ENCODE results near the gene DOK7. TPM values are rescaled to one million over a fixed set of nuclear protein-coding genes. Genes with fewer than 3 reads are reported as not detected.
"Not testable (repeated sequence)": the region's sequence is repeated elsewhere in the genome, so short reads cannot be mapped to it uniquely, and the experiment has no call there.

The DOK7 gene
- total and polyA plus RNA-seq, 2 experiments from 2014 or later, result 0.23 to 1.8 TPM

DNA sequence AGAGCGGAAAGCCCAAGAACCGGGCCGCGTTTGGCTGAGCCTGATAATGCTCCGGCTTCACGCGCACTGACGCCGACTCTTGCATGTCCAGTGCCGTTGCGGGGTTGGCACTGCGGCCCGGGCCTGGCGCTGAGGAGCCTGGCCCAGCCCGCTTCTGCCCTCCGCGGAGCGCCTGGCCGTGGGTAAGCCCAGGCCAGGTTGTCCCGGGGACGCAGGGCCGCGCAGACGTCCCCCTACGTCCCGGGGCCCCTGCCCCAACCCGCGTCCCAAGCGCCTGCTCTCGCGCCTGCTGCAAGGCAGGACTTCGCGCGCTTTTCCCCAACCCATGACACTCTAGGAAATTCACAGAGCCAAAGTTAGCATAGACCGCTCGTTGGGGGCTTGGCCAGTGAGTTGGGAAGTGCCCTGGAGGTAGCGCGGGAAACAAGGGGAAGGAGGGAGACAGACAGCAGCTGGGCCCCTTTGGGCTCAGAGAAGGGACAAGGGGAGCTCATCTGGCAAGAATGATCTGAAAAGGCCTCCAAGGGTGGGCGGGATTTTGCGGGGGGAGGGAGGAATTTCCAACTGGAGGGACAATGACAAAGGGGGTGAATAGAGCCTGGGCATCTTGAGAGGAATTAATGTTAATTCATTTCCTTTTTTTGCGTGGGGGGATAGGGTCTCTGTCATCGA, 69.8 kb downstream of the DOK7 start:
- Histone ChIP-seq H3K27me3 (no peaks in the 10 kb centered on the region), H3K36me3 (replicated peaks; ENCODE audit: insufficient read depth, low read depth) (no peaks in the 10 kb centered on the region), H3K27ac (no peak overlapping the region), H3K79me2 (peaks cover 42% of the 10 kb centered on the region), H3K4me1 (ENCODE audit: insufficient read depth) (peaks cover 13% of the 10 kb centered on the region), H3K4me2 (peak overlapping the region; percentile 99), H3K9me3 (ENCODE audit: low read depth) (no peaks in the 10 kb centered on the region), H3K9me2 (replicated peaks; ENCODE audit: insufficient read depth) (no peaks in the 10 kb centered on the region), H4K20me1 (ENCODE audit: insufficient read depth, poor library complexity, severe bottlenecking) (peaks cover 37% of the 10 kb centered on the region), H2AFZ (peak overlapping the region; percentile 39), H3K4me3 (no peak overlapping the region)
- no peak for TF ChIP-seq EZH2phosphoT487 (IDR thresholded peaks at IDR 0.05; ENCODE audit: low read depth, severe bottlenecking, unreplicated experiment)
- TF ChIP-seq, protein P1, sequence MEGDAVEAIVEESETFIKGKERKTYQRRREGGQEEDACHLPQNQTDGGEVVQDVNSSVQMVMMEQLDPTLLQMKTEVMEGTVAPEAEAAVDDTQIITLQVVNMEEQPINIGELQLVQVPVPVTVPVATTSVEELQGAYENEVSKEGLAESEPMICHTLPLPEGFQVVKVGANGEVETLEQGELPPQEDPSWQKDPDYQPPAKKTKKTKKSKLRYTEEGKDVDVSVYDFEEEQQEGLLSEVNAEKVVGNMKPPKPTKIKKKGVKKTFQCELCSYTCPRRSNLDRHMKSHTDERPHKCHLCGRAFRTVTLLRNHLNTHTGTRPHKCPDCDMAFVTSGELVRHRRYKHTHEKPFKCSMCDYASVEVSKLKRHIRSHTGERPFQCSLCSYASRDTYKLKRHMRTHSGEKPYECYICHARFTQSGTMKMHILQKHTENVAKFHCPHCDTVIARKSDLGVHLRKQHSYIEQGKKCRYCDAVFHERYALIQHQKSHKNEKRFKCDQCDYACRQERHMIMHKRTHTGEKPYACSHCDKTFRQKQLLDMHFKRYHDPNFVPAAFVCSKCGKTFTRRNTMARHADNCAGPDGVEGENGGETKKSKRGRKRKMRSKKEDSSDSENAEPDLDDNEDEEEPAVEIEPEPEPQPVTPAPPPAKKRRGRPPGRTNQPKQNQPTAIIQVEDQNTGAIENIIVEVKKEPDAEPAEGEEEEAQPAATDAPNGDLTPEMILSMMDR (IDR thresholded peaks at IDR 0.05; ENCODE audit: poor library complexity), result no peak
- no peak for TF ChIP-seq EZH2 (IDR thresholded peaks at IDR 0.05; ENCODE audit: borderline replicate concordance)
- DNase-seq (ENCODE audit: low spot score), result peak; percentile 2
- 26% methylated on average over 42 of the region's 42 CpGs for WGBS (ENCODE audit: low lambda C conversion rate, missing lambda C conversion rate)

DNA sequence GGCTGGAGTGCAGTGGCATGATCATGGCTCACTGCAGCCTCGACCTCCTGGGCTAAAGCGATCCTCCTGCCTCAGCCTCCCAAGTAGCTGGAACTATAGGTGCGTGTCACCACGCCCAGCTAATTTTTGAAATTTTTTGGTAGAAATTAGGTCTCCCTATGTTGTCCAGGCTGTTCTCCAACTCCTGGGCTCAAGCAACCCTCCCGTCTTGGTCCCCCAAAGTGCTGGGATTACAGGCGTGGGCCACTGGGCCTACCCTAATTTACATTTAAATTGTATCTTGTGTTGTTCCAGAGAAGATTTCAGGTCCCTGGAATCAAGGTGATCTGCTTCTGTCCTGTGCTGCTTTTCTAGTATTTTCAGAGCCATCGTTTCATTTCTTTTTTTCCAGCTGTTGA, 70.3 kb downstream of the DOK7 start:
- no peaks in the 10 kb centered on the region for H3K27me3 ChIP-seq
- H3K27ac ChIP-seq, result no peak overlapping the region
- 93% methylated on average over 7 of the region's 7 CpGs for WGBS (ENCODE audit: low lambda C conversion rate, missing lambda C conversion rate)
- DNase-seq (ENCODE audit: low spot score), result no peak
- peaks cover 32% of the 10 kb centered on the region for H4K20me1 ChIP-seq (ENCODE audit: insufficient read depth, poor library complexity, severe bottlenecking)
- H3K4me1 ChIP-seq (ENCODE audit: insufficient read depth), result peaks cover 13% of the 10 kb centered on the region
- H3K9me3 ChIP-seq (ENCODE audit: low read depth), result no peaks in the 10 kb centered on the region
- no peaks in the 10 kb centered on the region for H3K9me2 ChIP-seq (replicated peaks; ENCODE audit: insufficient read depth)
- no peaks in the 10 kb centered on the region for H3K36me3 ChIP-seq (replicated peaks; ENCODE audit: insufficient read depth, low read depth)
- H3K4me3 ChIP-seq, result no peak overlapping the region
- peaks cover 37% of the 10 kb centered on the region for H3K79me2 ChIP-seq
- no peak for TF ChIP-seq EZH2phosphoT487 (IDR thresholded peaks at IDR 0.05; ENCODE audit: low read depth, severe bottlenecking, unreplicated experiment)
- no peak for TF ChIP-seq EZH2 (IDR thresholded peaks at IDR 0.05; ENCODE audit: borderline replicate concordance)
- TF ChIP-seq, protein P1 (IDR thresholded peaks at IDR 0.05; ENCODE audit: poor library complexity), result no peak
- H3K4me2 ChIP-seq, result no peak overlapping the region
- H2AFZ ChIP-seq, result no peak overlapping the region

DNA sequence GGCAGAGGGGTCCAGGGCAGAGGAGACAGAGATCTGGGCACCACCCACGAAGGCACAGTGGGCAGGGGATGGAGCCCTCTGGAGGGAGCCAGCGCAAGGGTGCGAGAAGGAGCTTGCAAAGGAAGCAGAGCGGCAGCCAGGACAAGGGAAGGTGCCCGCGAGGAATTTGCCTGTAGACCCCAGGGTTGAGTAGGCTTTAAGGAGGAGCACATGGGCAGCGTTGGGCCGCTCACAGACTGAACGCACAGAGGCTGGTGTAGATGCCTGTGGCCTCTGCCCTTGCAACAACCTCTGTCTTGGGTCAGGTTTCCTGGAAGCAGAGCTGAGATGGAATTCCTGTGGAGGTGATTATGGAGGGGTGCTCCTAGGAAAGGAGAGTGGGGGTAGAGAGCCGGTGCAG, 72.7 kb downstream of the DOK7 start:
- not testable (repeated sequence) for H3K9me2 ChIP-seq (replicated peaks; ENCODE audit: insufficient read depth); H2AFZ ChIP-seq; H3K4me3 ChIP-seq; H3K27me3 ChIP-seq; H3K27ac ChIP-seq; H3K4me2 ChIP-seq; H3K4me1 ChIP-seq (ENCODE audit: insufficient read depth); H4K20me1 ChIP-seq (ENCODE audit: insufficient read depth, poor library complexity, severe bottlenecking); H3K9me3 ChIP-seq (ENCODE audit: low read depth); DNase-seq (ENCODE audit: low spot score); H3K36me3 ChIP-seq (replicated peaks; ENCODE audit: insufficient read depth, low read depth)
- 94% methylated on average over 10 of the region's 10 CpGs for WGBS (ENCODE audit: low lambda C conversion rate, missing lambda C conversion rate)
- peaks cover 13% of the 10 kb centered on the region for H3K79me2 ChIP-seq

GRCh38 chr4:3538906-3539305, 75.8 kb downstream of the DOK7 start:
- H3K9me3 ChIP-seq (ENCODE audit: low read depth); H3K4me1 ChIP-seq (ENCODE audit: insufficient read depth); H3K4me3 ChIP-seq; H3K27ac ChIP-seq; H4K20me1 ChIP-seq (ENCODE audit: insufficient read depth, poor library complexity, severe bottlenecking); H3K4me2 ChIP-seq; H3K79me2 ChIP-seq; H2AFZ ChIP-seq; H3K27me3 ChIP-seq; H3K36me3 ChIP-seq (replicated peaks; ENCODE audit: insufficient read depth, low read depth); DNase-seq (ENCODE audit: low spot score); H3K9me2 ChIP-seq (replicated peaks; ENCODE audit: insufficient read depth): not testable (repeated sequence)
- 100% methylated on average over 5 of the region's 23 CpGs for WGBS (ENCODE audit: low lambda C conversion rate, missing lambda C conversion rate)

GRCh38 chr4:3543415-3543814, 80.3 kb downstream of the DOK7 start:
- 96% methylated on average over 6 of the region's 8 CpGs for WGBS (ENCODE audit: low lambda C conversion rate, missing lambda C conversion rate)
- H3K9me2 ChIP-seq (replicated peaks; ENCODE audit: insufficient read depth); H3K36me3 ChIP-seq (replicated peaks; ENCODE audit: insufficient read depth, low read depth); H3K4me3 ChIP-seq; DNase-seq (ENCODE audit: low spot score); H3K27ac ChIP-seq; H4K20me1 ChIP-seq (ENCODE audit: insufficient read depth, poor library complexity, severe bottlenecking); H3K79me2 ChIP-seq; H3K4me1 ChIP-seq (ENCODE audit: insufficient read depth); H3K27me3 ChIP-seq; H3K9me3 ChIP-seq (ENCODE audit: low read depth); H3K4me2 ChIP-seq; H2AFZ ChIP-seq: not testable (repeated sequence)

Other genes with a start within 250 kb of the DOK7 start
- gene MSANTD1, start 214.1 kb upstream of the DOK7 start, total RNA-seq, result 0.08 and 0.57 TPM in 2 replicates
- 0.30 and 0.51 TPM in 2 replicates for gene MSANTD1, start 214.1 kb upstream of the DOK7 start, polyA plus RNA-seq
- gene RGS12, start 170.3 kb upstream of the DOK7 start, total RNA-seq, result 22.5 and 33.6 TPM in 2 replicates
- gene RGS12, start 170.3 kb upstream of the DOK7 start, polyA plus RNA-seq, result 19.6 and 31.9 TPM in 2 replicates
- 0.32 and 0.87 TPM in 2 replicates for gene HGFAC, start 21.3 kb upstream of the DOK7 start, total RNA-seq
- gene HGFAC, start 21.3 kb upstream of the DOK7 start, polyA plus RNA-seq, result 1.7 and 1.8 TPM in 2 replicates
- gene LRPAP1, start 69.1 kb downstream of the DOK7 start, total RNA-seq, result 184 and 191 TPM in 2 replicates
- gene LRPAP1, start 69.1 kb downstream of the DOK7 start, polyA plus RNA-seq, result 299 and 379 TPM in 2 replicates

Data from hepatocyte (in vitro differentiated cells).